ENCODE results near the gene MICAL1.

The MICAL1 gene

GRCh38 chr6:109486068-109486467 is 30.5 kb upstream of the MICAL1 start:
- H3K9me3 ChIP-seq (ENCODE audit: insufficient read depth, low read depth, low read length), result no peaks in the 10 kb centered on the region
- H3K4me3 ChIP-seq (ENCODE audit: low read length), result no peak overlapping the region
- peaks cover 19% of the 10 kb centered on the region for H3K4me1 ChIP-seq (ENCODE audit: insufficient read depth, low read length)
- H3K9ac ChIP-seq (ENCODE audit: low read depth, low read length), result no peak overlapping the region
- no peak overlapping the region for H3K27ac ChIP-seq (ENCODE audit: low read length)
- peaks cover 7% of the 10 kb centered on the region for H3K27me3 ChIP-seq (ENCODE audit: insufficient read depth, low read length)
- peaks cover 7% of the 10 kb centered on the region for H3K36me3 ChIP-seq (ENCODE audit: insufficient read depth, low read depth, low read length)

- no peak overlapping the region for H3K4me3 ChIP-seq (ENCODE audit: low read length)
- H3K36me3 ChIP-seq (ENCODE audit: insufficient read depth, low read depth, low read length), result peaks cover 14% of the 10 kb centered on the region
- no peak overlapping the region for H3K27ac ChIP-seq (ENCODE audit: low read length)
- H3K9me3 ChIP-seq (ENCODE audit: insufficient read depth, low read depth, low read length), result no peaks in the 10 kb centered on the region
- peaks cover 19% of the 10 kb centered on the region; the same call in 1 of the 2 replicates for H3K4me1 ChIP-seq (ENCODE audit: insufficient read depth, low read length)
- no peak overlapping the region for H3K9ac ChIP-seq (ENCODE audit: low read depth, low read length)
- H3K27me3 ChIP-seq (ENCODE audit: insufficient read depth, low read length), result peaks cover 7% of the 10 kb centered on the region
Observed at GRCh38 chr6:109485266-109485935, 29.8 kb upstream of the MICAL1 start.

GRCh38 chr6:109484122-109484521 is 28.6 kb upstream of the MICAL1 start:
- H3K36me3 ChIP-seq (ENCODE audit: insufficient read depth, low read depth, low read length), result peaks cover 24% of the 10 kb centered on the region
- peaks cover 20% of the 10 kb centered on the region; the same call in 1 of the 2 replicates for H3K4me1 ChIP-seq (ENCODE audit: insufficient read depth, low read length)
- peak overlapping the region; percentile 69; the same call in 1 of the 2 replicates for H3K4me3 ChIP-seq (ENCODE audit: low read length)
- no peak overlapping the region for H3K27ac ChIP-seq (ENCODE audit: low read length)
- no peaks in the 10 kb centered on the region for H3K9me3 ChIP-seq (ENCODE audit: insufficient read depth, low read depth, low read length)
- H3K27me3 ChIP-seq (ENCODE audit: insufficient read depth, low read length), result peaks cover 7% of the 10 kb centered on the region
- H3K9ac ChIP-seq (ENCODE audit: low read depth, low read length), result no peak overlapping the region; the same call in 1 of the 2 replicates

- Histone ChIP-seq H3K4me3 (ENCODE audit: low read length) (peak overlapping the region; percentile 69), H3K4me1 (ENCODE audit: insufficient read depth, low read length) (peaks cover 20% of the 10 kb centered on the region; the same call in 1 of the 2 replicates), H3K36me3 (ENCODE audit: insufficient read depth, low read depth, low read length) (peaks cover 28% of the 10 kb centered on the region), H3K27me3 (ENCODE audit: insufficient read depth, low read length) (peaks cover 7% of the 10 kb centered on the region), H3K9me3 (ENCODE audit: insufficient read depth, low read depth, low read length) (no peaks in the 10 kb centered on the region), H3K9ac (ENCODE audit: low read depth, low read length) (no peak overlapping the region; the same call in 1 of the 2 replicates), H3K27ac (ENCODE audit: low read length) (no peak overlapping the region)
Observed at GRCh38 chr6:109483735-109484057, 28.1 kb upstream of the MICAL1 start.

GRCh38 chr6:109482905-109483734 is 27.5 kb upstream of the MICAL1 start, which contains the start of gene ZBTB24:
Gene ZBTB24, minus strand, starts transcription at chr6:109483219. Its CDS starts 1,193 bp downstream, at chr6:109482026.
- Histone ChIP-seq H3K4me3 (ENCODE audit: low read length) (peak within 1 kb of the TSS; percentile 85), H3K27ac (ENCODE audit: low read length) (no peak within 1 kb of the TSS), H3K4me1 (ENCODE audit: insufficient read depth, low read length) (peaks cover 20% of the 10 kb centered on the region; the same call in 1 of the 2 replicates), H3K9me3 (ENCODE audit: insufficient read depth, low read depth, low read length) (no peaks in the 10 kb centered on the region), H3K9ac (ENCODE audit: low read depth, low read length) (peak within 1 kb of the TSS; percentile 85), H3K27me3 (ENCODE audit: insufficient read depth, low read length) (peaks cover 7% of the 10 kb centered on the region), H3K36me3 (ENCODE audit: insufficient read depth, low read depth, low read length) (peaks cover 34% of the 10 kb centered on the region)

- peak overlapping the region; percentile 6; the same call in 1 of the 2 replicates for H3K9ac ChIP-seq (ENCODE audit: low read depth, low read length)
- peaks cover 20% of the 10 kb centered on the region; the same call in 1 of the 2 replicates for H3K4me1 ChIP-seq (ENCODE audit: insufficient read depth, low read length)
- peaks cover 52% of the 10 kb centered on the region for H3K36me3 ChIP-seq (ENCODE audit: insufficient read depth, low read depth, low read length)
- H3K9me3 ChIP-seq (ENCODE audit: insufficient read depth, low read depth, low read length), result no peaks in the 10 kb centered on the region
- peaks cover 7% of the 10 kb centered on the region for H3K27me3 ChIP-seq (ENCODE audit: insufficient read depth, low read length)
- no peak overlapping the region for H3K27ac ChIP-seq (ENCODE audit: low read length)
- peak overlapping the region; percentile 8 for H3K4me3 ChIP-seq (ENCODE audit: low read length)
Observed at GRCh38 chr6:109480993-109481480, 25.5 kb upstream of the MICAL1 start.

- no peak overlapping the region for H3K27ac ChIP-seq (ENCODE audit: low read length)
- peaks cover 3% of the 10 kb centered on the region; the same call in 1 of the 2 replicates for H3K27me3 ChIP-seq (ENCODE audit: insufficient read depth, low read length)
- H3K4me3 ChIP-seq (ENCODE audit: low read length), result peak overlapping the region; percentile 30
- H3K4me1 ChIP-seq (ENCODE audit: insufficient read depth, low read length), result peaks cover 15% of the 10 kb centered on the region; the same call in 1 of the 2 replicates
- peak overlapping the region; percentile 55; the same call in 1 of the 2 replicates for H3K9ac ChIP-seq (ENCODE audit: low read depth, low read length)
- H3K9me3 ChIP-seq (ENCODE audit: insufficient read depth, low read depth, low read length), result no peaks in the 10 kb centered on the region
- peaks cover 70% of the 10 kb centered on the region for H3K36me3 ChIP-seq (ENCODE audit: insufficient read depth, low read depth, low read length)
Observed at GRCh38 chr6:109478841-109479624, 23.5 kb upstream of the MICAL1 start.

GRCh38 chr6:109478222-109478805 is 22.7 kb upstream of the MICAL1 start:
- Histone ChIP-seq H3K4me1 (ENCODE audit: insufficient read depth, low read length) (peaks cover 11% of the 10 kb centered on the region; the same call in 1 of the 2 replicates), H3K36me3 (ENCODE audit: insufficient read depth, low read depth, low read length) (peaks cover 78% of the 10 kb centered on the region), H3K9me3 (ENCODE audit: insufficient read depth, low read depth, low read length) (no peaks in the 10 kb centered on the region), H3K27me3 (ENCODE audit: insufficient read depth, low read length) (no peaks in the 10 kb centered on the region), H3K27ac (ENCODE audit: low read length) (no peak overlapping the region), H3K4me3 (ENCODE audit: low read length) (peak overlapping the region; percentile 30), H3K9ac (ENCODE audit: low read depth, low read length) (peak overlapping the region; percentile 55)

GRCh38 chr6:109477725-109478124 is 22.2 kb upstream of the MICAL1 start:
- peak overlapping the region; percentile 30 for H3K4me3 ChIP-seq (ENCODE audit: low read length)
- no peak overlapping the region for H3K27ac ChIP-seq (ENCODE audit: low read length)
- peaks cover 11% of the 10 kb centered on the region; the same call in 1 of the 2 replicates for H3K4me1 ChIP-seq (ENCODE audit: insufficient read depth, low read length)
- H3K9ac ChIP-seq (ENCODE audit: low read depth, low read length), result peak overlapping the region; percentile 55
- no peaks in the 10 kb centered on the region for H3K27me3 ChIP-seq (ENCODE audit: insufficient read depth, low read length)
- peaks cover 83% of the 10 kb centered on the region for H3K36me3 ChIP-seq (ENCODE audit: insufficient read depth, low read depth, low read length)
- H3K9me3 ChIP-seq (ENCODE audit: insufficient read depth, low read depth, low read length), result no peaks in the 10 kb centered on the region

- H3K27me3 ChIP-seq (ENCODE audit: insufficient read depth, low read length), result no peaks in the 10 kb centered on the region
- H3K4me3 ChIP-seq (ENCODE audit: low read length), result no peak overlapping the region
- no peak overlapping the region for H3K9ac ChIP-seq (ENCODE audit: low read depth, low read length)
- H3K9me3 ChIP-seq (ENCODE audit: insufficient read depth, low read depth, low read length), result no peaks in the 10 kb centered on the region
- peaks cover 89% of the 10 kb centered on the region for H3K36me3 ChIP-seq (ENCODE audit: insufficient read depth, low read depth, low read length)
- peaks cover 11% of the 10 kb centered on the region; the same call in 1 of the 2 replicates for H3K4me1 ChIP-seq (ENCODE audit: insufficient read depth, low read length)
- no peak overlapping the region for H3K27ac ChIP-seq (ENCODE audit: low read length)
Observed at GRCh38 chr6:109477184-109477583, 21.6 kb upstream of the MICAL1 start.

- no peak overlapping the region for H3K9ac ChIP-seq (ENCODE audit: low read depth, low read length)
- peaks cover 93% of the 10 kb centered on the region for H3K36me3 ChIP-seq (ENCODE audit: insufficient read depth, low read depth, low read length)
- peaks cover 3% of the 10 kb centered on the region; the same call in 1 of the 2 replicates for H3K4me1 ChIP-seq (ENCODE audit: insufficient read depth, low read length)
Observed at GRCh38 chr6:109475625-109476024, 20.1 kb upstream of the MICAL1 start.

More at GRCh38 chr6:109475625-109476024, 20.1 kb upstream of the MICAL1 start:
- Histone ChIP-seq H3K4me3 (ENCODE audit: low read length) (no peak overlapping the region), H3K9me3 (ENCODE audit: insufficient read depth, low read depth, low read length) (no peaks in the 10 kb centered on the region), H3K27me3 (ENCODE audit: insufficient read depth, low read length) (no peaks in the 10 kb centered on the region), H3K27ac (ENCODE audit: low read length) (no peak overlapping the region)

Data from iPS-20b (cell line).